Glomerular endothelial cell (primary cell): ENCODE results near the gene ERG28. TPM values are rescaled to one million over a fixed set of nuclear protein-coding genes. Genes with fewer than 3 reads are reported as not detected.

Source experiments
- total RNA-seq: library from RNA; depleted of rRNA; stranded (reverse); fragments of >200 nt; gene quantifications from 2 replicates; pipeline ENCODE4 v1.2.3, GENCODE V29; 2015

ERG28 gene
- total RNA-seq, 1 donor from 2014 or later, result 13.7 TPM

Other genes starting within 250 kb of the ERG28 start
- gene JDP2, start 232.9 kb downstream of the ERG28 start, total RNA-seq, result 8.8 and 13.0 TPM in 2 replicates
- not detected in 2 replicates for gene BATF, start 138.4 kb downstream of the ERG28 start, total RNA-seq
- gene FLVCR2, start 82.3 kb downstream of the ERG28 start, total RNA-seq, result 2.1 and 7.4 TPM in 2 replicates
- 46.9 and 59.5 TPM in 2 replicates for gene TTLL5, start 370 bp upstream of the ERG28 start, total RNA-seq